Measurements from ENCODE around the gene BMPER. TPM values are rescaled to one million over a fixed set of nuclear protein-coding genes. Genes with fewer than 3 reads are reported as not detected.

BMPER gene
- polyA plus RNA-seq, 1 of the 3 experiments (the other 2 are of a cell fraction) = 20.0 TPM

- Histone ChIP-seq H3K27ac (ENCODE audit: low read depth in 2 of 2, low read length in 1 of 2) (no peak overlapping the region), H3K9ac (no peak overlapping the region), H3K9me2 (no peaks in the 10 kb centered on the region), H3F3A (replicated peaks; ENCODE audit: insufficient read depth) (peaks cover 4% of the 10 kb centered on the region), H3K4me1 (ENCODE audit: control insufficient read depth in 1 of 2, insufficient read depth in 2 of 2, low read depth in 1 of 2, low read length in 1 of 2) (peaks cover 0 to 9% of the 10 kb centered on the region in 2 experiments; a peak in 1 of 4 replicates), H2AFZ (ENCODE audit: low read depth) (no peak overlapping the region), H3K36me3 (replicated peaks in 1 of 2; ENCODE audit: control insufficient read depth in 1 of 2, insufficient read depth in 2 of 2, low read length in 1 of 2) (no peaks in the 10 kb centered on the region), H3K79me2 (ENCODE audit: insufficient read depth) (no peaks in the 10 kb centered on the region), H3K4me3 (ENCODE audit: low read depth in 2 of 2, low read length in 1 of 2) (no peak overlapping the region), H3K27me3 (ENCODE audit: insufficient read depth) (no peaks in the 10 kb centered on the region), H3K4me2 (no peak overlapping the region), H3K9me3 (no peaks in the 10 kb centered on the region), H4K20me1 (ENCODE audit: insufficient read depth) (no peaks in the 10 kb centered on the region)
- DNase-seq = no peak
- CTCF ChIA-PET = interaction anchor here (0.9 to 1.5 kb wide), 5 partner anchors 12 to 75 kb away, joined by 3 to 5 read pairs (median 4); no protein-coding TSS in a partner anchor
- TF ChIP-seq GATA2 (CRISPR knock-in tag; IDR thresholded peaks at IDR 0.05) (no peak), TAF1 (IDR thresholded peaks at IDR 0.05; ENCODE audit: borderline replicate concordance, low read depth, low read length) (no peak), CTCF (IDR thresholded peaks at IDR 0.05) (no peak)
- WGBS (ENCODE audit: low lambda C conversion rate) = 90% methylated on average over 3 of the region's 3 CpGs
- POLR2A ChIA-PET = no interaction called here
These were observed 65.8 kb downstream of the BMPER start for GRCh38 chr7:33971106-33971505.

GRCh38 chr7:33973231-33974015 lies 68.1 kb downstream of the BMPER start:
- Histone ChIP-seq H3K79me2 (ENCODE audit: insufficient read depth) (no peaks in the 10 kb centered on the region), H3K4me1 (ENCODE audit: control insufficient read depth in 1 of 2, insufficient read depth in 2 of 2, low read depth in 1 of 2, low read length in 1 of 2) (peaks cover 0 to 9% of the 10 kb centered on the region in 2 experiments; a peak in 1 of 4 replicates), H2AFZ (ENCODE audit: low read depth) (no peak overlapping the region), H3K36me3 (replicated peaks in 1 of 2; ENCODE audit: control insufficient read depth in 1 of 2, insufficient read depth in 2 of 2, low read length in 1 of 2) (no peaks in the 10 kb centered on the region), H3F3A (replicated peaks; ENCODE audit: insufficient read depth) (peaks cover 7% of the 10 kb centered on the region), H3K9me3 (no peaks in the 10 kb centered on the region), H3K4me3 (ENCODE audit: low read depth in 2 of 2, low read length in 1 of 2) (no peak overlapping the region), H3K27me3 (ENCODE audit: insufficient read depth) (no peaks in the 10 kb centered on the region), H3K9me2 (no peaks in the 10 kb centered on the region), H3K27ac (ENCODE audit: low read depth in 2 of 2, low read length in 1 of 2) (no peak overlapping the region), H3K4me2 (no peak overlapping the region), H4K20me1 (ENCODE audit: insufficient read depth) (no peaks in the 10 kb centered on the region), H3K9ac (no peak overlapping the region)
- ChIA-PET POLR2A (no interaction called here), CTCF (interaction anchor here (0.7 to 1.2 kb wide), 3 partner anchors 9 to 41 kb away, joined by 3 read pairs; no protein-coding TSS in a partner anchor)
- WGBS (ENCODE audit: low lambda C conversion rate) = 52% methylated on average over 5 of the region's 5 CpGs
- DNase-seq = no peak
- TF ChIP-seq GABPA (IDR thresholded peaks at IDR 0.05; ENCODE audit: low read depth) (no peak), FOSL2 (IDR thresholded peaks at IDR 0.05; ENCODE audit: borderline replicate concordance, low read depth) (peak; percentile 15; the same call in 1 of the 2 replicates)

GRCh38 chr7:33979300-33979806 lies 74.0 kb downstream of the BMPER start:
- Histone ChIP-seq H3K79me2 (ENCODE audit: insufficient read depth) (no peaks in the 10 kb centered on the region), H4K20me1 (ENCODE audit: insufficient read depth) (no peaks in the 10 kb centered on the region), H3K27me3 (ENCODE audit: insufficient read depth) (no peaks in the 10 kb centered on the region), H2AFZ (ENCODE audit: low read depth) (peak overlapping the region; percentile 8), H3K9me3 (no peaks in the 10 kb centered on the region), H3K27ac (ENCODE audit: low read depth in 2 of 2, low read length in 1 of 2) (peak overlapping the region; percentile 75 to 94; a peak in 3 of 4 replicates), H3K4me3 (ENCODE audit: low read depth in 2 of 2, low read length in 1 of 2) (peak overlapping the region; percentile 7 to 23; a peak in 3 of 4 replicates), H3F3A (replicated peaks; ENCODE audit: insufficient read depth) (peaks cover 50% of the 10 kb centered on the region), H3K9ac (peak overlapping the region; percentile 49; the same call in 1 of the 2 replicates), H3K36me3 (replicated peaks in 1 of 2; ENCODE audit: control insufficient read depth in 1 of 2, insufficient read depth in 2 of 2, low read length in 1 of 2) (no peaks in the 10 kb centered on the region), H3K9me2 (no peaks in the 10 kb centered on the region), H3K4me1 (ENCODE audit: control insufficient read depth in 1 of 2, insufficient read depth in 2 of 2, low read depth in 1 of 2, low read length in 1 of 2) (peaks cover 5 to 40% of the 10 kb centered on the region in 2 experiments), H3K4me2 (peak overlapping the region; percentile 69)
- TF ChIP-seq MEF2A (IDR thresholded peaks at IDR 0.05; ENCODE audit: borderline replicate concordance, low read depth) (no peak), USF2 (IDR thresholded peaks at IDR 0.05; ENCODE audit: borderline replicate concordance, low read depth, low read length) (no peak), GATA2 (CRISPR knock-in tag; IDR thresholded peaks at IDR 0.05) (no peak), IRF3 (IDR thresholded peaks at IDR 0.05; ENCODE audit: low read depth, low read length) (no peak), TAF1 (IDR thresholded peaks at IDR 0.05; ENCODE audit: borderline replicate concordance, low read depth, low read length) (no peak), CHD2 (IDR thresholded peaks at IDR 0.05; ENCODE audit: low read length, partially characterized antibody) (no peak), NFIC (IDR thresholded peaks at IDR 0.05; ENCODE audit: borderline replicate concordance) (no peak), YY1 (IDR thresholded peaks at IDR 0.05; ENCODE audit: low read depth) (no peak), NRF1 (IDR thresholded peaks at IDR 0.05; ENCODE audit: low read depth, low read length) (no peak), MXI1 (IDR thresholded peaks at IDR 0.05; ENCODE audit: low read depth, low read length) (no peak), TEAD4 (IDR thresholded peaks at IDR 0.05; ENCODE audit: borderline replicate concordance, insufficient read depth) (no peak)
- ChIA-PET CTCF (interaction anchor here (1.4 to 1.8 kb wide), 3 partner anchors 17 to 46 kb away, joined by 4 to 7 read pairs (median 4); no protein-coding TSS in a partner anchor), POLR2A (no interaction called here)
- 22% methylated on average over 6 of the region's 6 CpGs for WGBS (ENCODE audit: low lambda C conversion rate)
- DNase-seq = no peak
